ENCODE results near the gene EIF2B5. TPM values are rescaled to one million over a fixed set of nuclear protein-coding genes. Genes with fewer than 3 reads are reported as not detected.

EIF2B5 gene
- total and polyA plus RNA-seq, 9 of the 15 experiments (the other 6 are each of a cell fraction or from before 2014, with no cell fraction given), result 19.1 to 92.4 (median 74.0) TPM

DNA sequence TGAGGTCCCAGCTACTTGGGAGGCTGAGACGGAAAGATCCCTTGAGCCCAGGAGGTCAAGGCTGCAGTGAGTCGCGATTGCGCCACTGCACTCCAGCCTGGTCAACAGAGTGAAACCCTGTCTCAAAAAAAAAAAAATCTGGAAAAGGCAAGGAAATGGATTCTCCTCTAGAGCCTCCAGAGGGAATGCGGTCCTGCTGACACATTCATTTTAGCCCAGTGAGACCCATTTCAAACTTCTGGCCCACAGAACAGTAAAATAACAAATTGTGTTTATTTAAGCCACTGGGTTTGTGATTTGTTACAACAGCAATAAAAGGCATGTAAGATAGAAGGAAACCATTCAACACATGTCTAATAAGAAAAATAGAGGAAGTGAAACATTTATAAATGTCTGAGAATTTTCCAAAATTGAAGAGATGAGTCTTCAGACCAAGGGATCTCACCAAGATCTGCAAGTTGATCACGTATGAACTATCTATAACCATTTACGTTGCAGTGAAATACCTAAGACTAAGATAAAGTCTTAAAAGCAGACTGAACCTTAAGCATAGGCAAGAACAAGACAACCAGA lies 38.3 kb upstream of the EIF2B5 start, which contains the start of gene HTR3E (continued):
- no peak for TF ChIP-seq HMGN3 (IDR thresholded peaks at IDR 0.05; ENCODE audit: borderline replicate concordance, extremely low read depth, insufficient read length, low read depth, low read length)

DNA sequence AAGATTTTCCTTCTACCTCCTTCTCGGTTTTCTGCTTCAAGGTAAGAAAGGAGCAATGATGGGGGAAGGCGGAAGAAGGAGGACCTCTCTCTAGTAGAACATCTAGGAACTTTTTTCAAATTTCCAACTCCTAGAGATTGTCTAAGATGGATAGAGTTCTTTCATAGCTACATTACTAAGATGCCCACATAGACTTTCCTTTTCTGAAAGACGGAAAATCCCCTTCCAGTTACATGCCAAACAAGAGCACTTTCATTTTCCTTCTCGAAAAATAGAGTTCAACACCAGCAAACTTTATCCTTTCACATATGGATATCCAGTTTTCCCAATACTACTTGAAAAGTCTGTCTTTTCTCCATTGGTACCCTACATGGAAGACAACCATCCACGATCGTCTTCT lies 37.6 kb upstream of the EIF2B5 start:
- Histone ChIP-seq H3K36me3 (ENCODE audit: control insufficient read depth, insufficient read depth, low read length) (no peaks in the 10 kb centered on the region), H3K27ac (ENCODE audit: extremely low read depth, low read depth, low read length) (no peak overlapping the region), H4K20me1 (replicated peaks; ENCODE audit: control insufficient read depth, insufficient read depth, low read length) (no peaks in the 10 kb centered on the region), H3K4me1 (replicated peaks in 1 of 2; ENCODE audit: control insufficient read depth in 2 of 2, insufficient read depth in 2 of 2, low read length in 2 of 2) (no peaks in the 10 kb centered on the region), H3K9ac (ENCODE audit: insufficient read depth in 1 of 2, low read depth in 2 of 2, low read length in 2 of 2) (no peak overlapping the region), H3K9me1 (ENCODE audit: control insufficient read depth, insufficient read depth, low read length) (peaks cover 2% of the 10 kb centered on the region), H3K4me3 (no peak overlapping the region), H3K79me2 (ENCODE audit: control insufficient read depth, insufficient read depth, low read length) (no peaks in the 10 kb centered on the region), H3K4me2 (ENCODE audit: insufficient read depth, low read length) (no peak overlapping the region), H2AFZ (ENCODE audit: low read depth, low read length) (no peak overlapping the region), H3K27me3 (ENCODE audit: control insufficient read depth in 2 of 2, insufficient read depth in 2 of 2, low read length in 2 of 2) (peaks cover 0 to 2% of the 10 kb centered on the region in 2 experiments; a peak in 1 of 5 replicates), H3K9me3 (replicated peaks; ENCODE audit: control insufficient read depth, insufficient read depth, low read depth, low read length) (no peaks in the 10 kb centered on the region)
- ChIA-PET POLR2A (no interaction called here), CTCF (ENCODE audit: low intra/inter-chr PET ratio) (no interaction called here)
- BruUV-seq (replicated peaks), result no TSS peak
- WGBS (ENCODE audit: insufficient coverage, low coverage, missing lambda C conversion rate), result 7% methylated on average over 6 of the region's 6 CpGs
- ATAC-seq, result no peak
- intact Hi-C loops (cut with micrococcal nuclease) (no loop called here), in situ Hi-C loops (cut with MboI) (no loop called here)
- no peak for DNase-seq (ENCODE audit: extremely low read depth in 1 of 4, low spot score in 3 of 4)
- TF ChIP-seq, protein P1, sequence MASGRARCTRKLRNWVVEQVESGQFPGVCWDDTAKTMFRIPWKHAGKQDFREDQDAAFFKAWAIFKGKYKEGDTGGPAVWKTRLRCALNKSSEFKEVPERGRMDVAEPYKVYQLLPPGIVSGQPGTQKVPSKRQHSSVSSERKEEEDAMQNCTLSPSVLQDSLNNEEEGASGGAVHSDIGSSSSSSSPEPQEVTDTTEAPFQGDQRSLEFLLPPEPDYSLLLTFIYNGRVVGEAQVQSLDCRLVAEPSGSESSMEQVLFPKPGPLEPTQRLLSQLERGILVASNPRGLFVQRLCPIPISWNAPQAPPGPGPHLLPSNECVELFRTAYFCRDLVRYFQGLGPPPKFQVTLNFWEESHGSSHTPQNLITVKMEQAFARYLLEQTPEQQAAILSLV (tag; IDR thresholded peaks at IDR 0.05), result no peak
- TF ChIP-seq ZC3H4 (CRISPR knock-in tag; IDR thresholded peaks at IDR 0.05; ENCODE audit: borderline replicate concordance) (no peak), COPS2 (conservative IDR thresholded peaks at IDR 0.05) (no peak)
- FAIRE-seq, result no peak
